NCI-H510A (cell line): ENCODE measurements around the gene CD164L2.
A peak's percentile ranks its signal among the peaks of the same experiment; 100 is the strongest.

ENCODE experiments used
- DNase-seq: peaks from one replicate; lab custom pipeline; 2025; lab: John Stamatoyannopoulos, UW

Gene CD164L2

DNA sequence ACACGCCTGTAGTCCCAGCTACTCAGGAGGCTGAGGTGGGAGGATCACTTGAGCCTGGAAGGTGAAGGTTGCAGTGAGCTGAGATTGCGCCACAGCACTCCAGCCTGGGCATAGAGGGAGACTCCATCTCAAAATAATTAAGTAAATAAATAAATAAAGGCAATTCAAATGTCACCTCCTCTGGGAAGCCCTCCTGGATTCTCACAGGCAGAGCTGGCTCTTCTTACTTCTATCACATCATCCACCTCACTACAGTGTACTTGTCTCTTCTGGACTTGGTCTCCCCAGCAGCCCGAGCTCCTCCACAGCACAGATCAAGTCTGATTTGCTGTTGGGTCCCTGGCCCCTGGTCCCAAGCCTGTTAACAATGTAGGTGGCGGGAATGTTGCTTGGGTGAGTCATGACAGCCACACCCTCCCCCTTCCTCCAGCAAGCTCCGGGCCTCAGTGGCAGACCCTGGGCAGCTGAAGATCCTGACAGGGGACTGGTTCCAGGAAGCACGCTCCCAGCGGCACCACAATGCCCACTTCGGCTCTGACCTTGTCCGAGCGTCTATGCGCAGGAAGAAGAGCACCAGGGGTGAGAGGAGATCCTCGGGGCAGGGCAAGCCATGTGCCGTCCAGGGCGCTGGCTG lies 36.0 kb downstream of the CD164L2 start:
- DNase-seq: no peak

DNA sequence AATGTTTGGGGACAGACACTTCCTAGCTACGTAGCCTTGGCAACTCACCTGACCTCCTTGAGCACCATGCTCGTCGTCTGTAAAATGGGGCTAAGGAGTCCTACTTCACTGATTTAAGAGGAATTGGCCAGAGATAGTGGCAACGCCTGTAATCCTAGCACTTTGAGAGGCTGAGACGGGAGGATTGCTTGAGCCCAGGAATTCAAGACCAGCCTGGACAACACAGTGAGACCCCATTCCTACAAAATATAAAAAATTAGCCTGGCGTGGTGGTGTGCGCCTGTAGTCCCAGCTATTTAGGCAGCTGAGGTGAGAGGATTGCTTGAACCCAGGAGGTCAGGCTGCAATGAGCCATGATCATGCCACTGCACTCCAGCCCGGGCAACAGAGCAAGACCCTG lies 36.8 kb downstream of the CD164L2 start:
- no peak for DNase-seq

GRCh38 chr1:27345272-27345671 lies 37.9 kb downstream of the CD164L2 start:
- no peak for DNase-seq

GRCh38 chr1:27343639-27344025 lies 39.5 kb downstream of the CD164L2 start:
- DNase-seq: no peak

GRCh38 chr1:27342778-27343638 lies 40.1 kb downstream of the CD164L2 start:
- peak; percentile 78 for DNase-seq

GRCh38 chr1:27342391-27342777 lies 40.7 kb downstream of the CD164L2 start:
- no peak for DNase-seq

DNA sequence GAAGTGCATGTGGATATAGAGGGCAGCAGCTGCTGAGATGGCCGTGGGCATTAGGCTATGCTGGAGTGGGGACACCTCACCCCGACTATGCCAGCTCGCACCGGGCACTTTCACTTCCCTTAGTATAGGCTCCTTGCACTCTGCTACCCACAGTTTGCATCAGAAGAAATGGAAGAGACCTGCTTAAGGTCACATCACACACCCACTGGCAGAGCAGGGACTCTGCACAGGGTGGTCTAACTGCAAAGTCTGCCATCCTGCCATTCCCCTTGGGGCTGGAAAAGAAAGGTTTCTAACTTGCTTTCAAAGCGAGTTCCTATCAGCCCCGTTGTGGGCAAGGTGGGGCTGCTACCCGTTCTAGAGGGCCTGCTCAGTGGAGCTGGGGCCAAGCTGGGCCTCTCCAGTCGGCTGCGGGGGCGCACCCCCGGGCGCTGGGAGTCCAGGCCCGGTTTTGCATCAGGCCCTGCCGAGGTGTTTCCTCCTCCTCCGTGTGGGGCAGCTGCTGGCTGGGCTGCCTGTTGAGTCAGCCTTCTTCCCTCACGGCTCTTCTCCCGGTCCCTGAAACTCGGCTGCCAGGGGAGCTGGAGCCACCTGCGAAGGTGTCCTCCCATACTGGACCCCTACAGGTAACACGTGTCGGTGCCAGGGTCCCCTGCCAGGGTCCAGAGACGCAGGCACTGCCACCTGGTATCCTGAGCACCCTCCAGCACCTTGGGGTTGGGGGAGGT lies 41.4 kb downstream of the CD164L2 start, which contains the start of gene SYTL1:
Gene SYTL1, plus strand, starts transcription at position 498 of the 728 bp plus-strand sequence. CDS start 3,313 bp downstream, outside the sequence.
- peak; percentile 79 for DNase-seq

DNA sequence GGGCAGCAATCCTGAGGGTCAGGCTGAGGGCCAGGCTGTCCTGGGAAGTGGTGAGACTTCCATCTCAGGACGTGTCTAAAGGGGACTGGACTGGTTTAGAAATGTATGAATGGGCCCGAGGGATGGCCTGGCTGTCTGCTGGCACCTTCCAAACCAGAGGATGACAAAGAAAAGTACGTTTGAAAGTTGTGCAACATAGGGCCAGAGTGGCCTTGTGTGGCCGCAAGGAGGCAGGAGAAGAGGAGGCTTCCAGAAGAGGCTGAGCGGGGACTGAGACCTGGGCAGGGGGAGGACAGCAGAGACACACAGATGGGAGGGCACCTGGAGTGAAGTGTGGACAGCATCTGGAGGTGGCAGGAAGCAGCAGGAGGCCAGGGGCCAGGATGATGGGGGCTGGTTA lies 43.9 kb downstream of the CD164L2 start:
- no peak for DNase-seq

DNA sequence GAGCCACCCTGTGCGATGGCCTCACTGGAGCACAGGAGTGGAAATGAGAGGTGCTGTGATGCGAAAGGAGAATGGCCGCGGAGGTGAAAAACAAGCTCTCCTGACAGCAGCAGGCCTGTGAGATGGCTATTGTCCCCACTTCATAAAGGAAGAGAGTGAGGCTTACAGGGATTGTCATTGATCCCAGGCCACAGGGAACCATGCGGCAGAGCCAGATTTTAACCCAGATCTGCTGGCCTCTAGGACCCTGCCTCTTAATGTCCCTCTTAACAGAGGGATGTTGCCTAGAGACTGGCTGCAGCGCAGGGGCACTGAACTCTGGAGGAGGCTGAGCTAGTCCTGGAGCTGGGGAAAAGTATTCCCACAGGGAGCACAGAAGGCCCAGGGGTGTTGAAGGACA lies 44.4 kb downstream of the CD164L2 start:
- DNase-seq: no peak

- DNase-seq: no peak
Measured at GRCh38 chr1:27336756-27337155, 46.4 kb downstream of the CD164L2 start.

- DNase-seq: no peak
Measured at GRCh38 chr1:27335506-27336422, 47.4 kb downstream of the CD164L2 start.

DNA sequence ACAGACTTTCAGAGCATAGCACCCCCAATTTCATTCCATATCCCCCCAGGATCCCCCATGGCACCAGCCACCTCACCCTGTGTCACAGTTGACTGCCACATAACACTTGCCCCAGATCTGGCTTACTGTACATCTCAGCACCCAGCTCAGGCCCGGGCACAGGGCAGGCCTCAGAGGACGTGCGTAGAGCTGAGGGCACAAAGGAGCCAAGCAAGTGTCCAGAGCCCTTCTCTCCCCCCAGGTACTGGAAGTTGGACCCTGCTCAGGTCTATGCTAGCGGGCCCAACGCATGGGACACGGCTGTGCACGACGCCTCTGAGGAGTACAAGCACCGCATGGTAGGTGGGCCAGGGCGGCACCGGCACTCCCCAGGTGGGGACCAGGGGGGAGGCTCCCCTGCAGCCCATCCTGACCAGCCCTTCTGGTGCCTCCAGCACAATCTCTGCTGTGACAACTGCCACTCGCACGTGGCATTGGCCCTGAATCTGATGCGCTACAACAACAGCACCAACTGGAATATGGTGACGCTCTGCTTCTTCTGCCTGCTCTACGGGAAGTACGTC lies 49.3 kb downstream of the CD164L2 start:
- DNase-seq: no peak

GRCh38 chr1:27332536-27333281 lies 50.4 kb downstream of the CD164L2 start:
- DNase-seq: no peak

- DNase-seq: no peak
Measured at GRCh38 chr1:27331922-27332321, 51.2 kb downstream of the CD164L2 start.

DNA sequence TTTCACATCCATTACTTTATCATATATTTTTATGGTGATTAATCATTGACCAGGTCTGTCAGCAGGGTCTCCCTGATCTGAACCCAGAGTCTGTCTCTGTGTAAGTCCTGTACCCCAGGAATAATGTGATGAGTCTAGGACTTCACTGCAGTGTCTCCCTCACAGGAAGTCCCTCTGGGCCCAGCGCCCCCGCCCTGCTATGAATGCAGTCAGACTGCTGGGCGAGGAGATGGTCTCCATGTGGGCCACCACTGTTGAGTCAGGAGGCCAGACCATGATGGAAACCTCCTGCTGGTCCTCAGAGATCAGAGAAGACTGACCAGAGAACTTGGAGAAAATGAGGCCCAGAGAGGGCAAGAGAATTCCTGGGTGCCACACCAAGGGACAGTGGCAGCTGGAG lies 51.7 kb downstream of the CD164L2 start:
- no peak for DNase-seq

DNA sequence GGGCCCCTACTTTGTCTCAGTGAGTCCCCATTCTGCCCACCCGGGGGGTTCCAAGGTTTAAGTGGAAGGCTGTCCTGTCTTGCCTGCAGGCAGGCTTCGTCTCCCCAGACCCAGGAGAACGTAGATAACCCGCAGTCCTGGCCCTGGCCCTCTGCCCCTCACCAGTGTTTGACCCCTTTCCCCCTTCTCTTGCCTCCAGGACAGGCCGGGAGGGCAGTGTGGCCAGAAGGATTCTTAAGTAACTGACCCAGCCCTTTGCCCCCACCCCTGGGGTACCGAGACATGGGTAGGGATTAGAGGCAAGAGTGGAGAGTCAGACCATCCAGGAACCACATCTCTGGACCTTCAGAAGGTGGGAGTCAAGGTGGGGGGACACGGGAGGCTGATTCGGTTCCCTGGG lies 52.3 kb downstream of the CD164L2 start:
- no peak for DNase-seq
